ENCODE measurements around the gene ZBTB34.

Gene ZBTB34

GRCh38 chr9:126880226-126880946 is 19.9 kb downstream of the ZBTB34 start:
- DNase-seq = no peak

- no peak for DNase-seq
Observed at GRCh38 chr9:126880947-126881332, 20.5 kb downstream of the ZBTB34 start.

- DNase-seq = no peak
Observed at GRCh38 chr9:126882746-126883145, 22.3 kb downstream of the ZBTB34 start.

GRCh38 chr9:126883636-126884035 is 23.2 kb downstream of the ZBTB34 start:
- no peak for DNase-seq

GRCh38 chr9:126885131-126885641 is 24.7 kb downstream of the ZBTB34 start:
- peak; percentile 43 for DNase-seq

- no peak for DNase-seq
Observed at GRCh38 chr9:126886034-126886822, 25.8 kb downstream of the ZBTB34 start.

GRCh38 chr9:126886897-126887296 is 26.5 kb downstream of the ZBTB34 start:
- no peak for DNase-seq

GRCh38 chr9:126891676-126892075 is 31.2 kb downstream of the ZBTB34 start:
- no peak for DNase-seq

- no peak for DNase-seq
Observed at GRCh38 chr9:126893079-126893478, 32.6 kb downstream of the ZBTB34 start.

- peak; percentile 25 for DNase-seq
Observed at GRCh38 chr9:126894052-126894603, 33.7 kb downstream of the ZBTB34 start.

GRCh38 chr9:126902210-126902609 is 41.8 kb downstream of the ZBTB34 start:
- no peak for DNase-seq

GRCh38 chr9:126904586-126904985 is 44.1 kb downstream of the ZBTB34 start:
- DNase-seq = no peak

GRCh38 chr9:126906091-126906490 is 45.7 kb downstream of the ZBTB34 start:
- no peak for DNase-seq

GRCh38 chr9:126907058-126907457 is 46.6 kb downstream of the ZBTB34 start:
- DNase-seq = no peak

GRCh38 chr9:126914458-126915280 is 54.2 kb downstream of the ZBTB34 start, which contains the start of gene RALGPS1:
Gene RALGPS1 (plus strand): TSS chr9:126914782. CDS start chr9:126962290, 47,508 bp downstream.
- peak; percentile 94 for DNase-seq

- no peak for DNase-seq
Observed at GRCh38 chr9:126915281-126915816, 54.9 kb downstream of the ZBTB34 start.

GRCh38 chr9:126915846-126916543 is 55.6 kb downstream of the ZBTB34 start:
- DNase-seq = no peak

GRCh38 chr9:126916909-126917308 is 56.5 kb downstream of the ZBTB34 start:
- DNase-seq = no peak

GRCh38 chr9:126919193-126919592 is 58.8 kb downstream of the ZBTB34 start:
- no peak for DNase-seq

- DNase-seq = no peak
Observed at GRCh38 chr9:126925876-126926275, 65.4 kb downstream of the ZBTB34 start.

- DNase-seq = no peak
Observed at GRCh38 chr9:126926364-126926763, 65.9 kb downstream of the ZBTB34 start.

- no peak for DNase-seq
Observed at GRCh38 chr9:126927419-126927818, 67.0 kb downstream of the ZBTB34 start.

Measured in HCEC 1CT (cell line).